ENCODE measurements around the gene CATSPER1.

The CATSPER1 gene

GRCh38 chr11:66026017-66026529 is at the start of gene CATSPER1:
CATSPER1 (minus strand) TSS chr11:66026479; CDS start chr11:66026379, 100 bp downstream.
- DNase-seq = no peak

- no peak for DNase-seq
Observed at GRCh38 chr11:66075273-66075672, 49.0 kb upstream of the CATSPER1 start.

GRCh38 chr11:66073669-66074068 is 47.4 kb upstream of the CATSPER1 start:
- DNase-seq = no peak

- DNase-seq = no peak
Observed at GRCh38 chr11:66072518-66072917, 46.2 kb upstream of the CATSPER1 start.

- DNase-seq = no peak
Observed at GRCh38 chr11:66072081-66072480, 45.8 kb upstream of the CATSPER1 start.

GRCh38 chr11:66071381-66071801 is 45.1 kb upstream of the CATSPER1 start:
- peak; percentile 44 for DNase-seq

- peak; percentile 51 for DNase-seq
Observed at GRCh38 chr11:66070604-66071380, 44.5 kb upstream of the CATSPER1 start.

GRCh38 chr11:66069715-66070603 is 43.7 kb upstream of the CATSPER1 start, which contains the start of gene PACS1:
PACS1 (plus strand) TSS chr11:66070272; CDS start chr11:66070487, 215 bp downstream.
- peak; percentile 43 for DNase-seq

GRCh38 chr11:66068923-66069714 is 42.8 kb upstream of the CATSPER1 start:
- peak; percentile 77 for DNase-seq

- DNase-seq = peak; percentile 71
Observed at GRCh38 chr11:66068154-66068821, 42.0 kb upstream of the CATSPER1 start.

GRCh38 chr11:66067640-66068039 is 41.4 kb upstream of the CATSPER1 start:
- DNase-seq = no peak

GRCh38 chr11:66066751-66067150 is 40.5 kb upstream of the CATSPER1 start:
- no peak for DNase-seq

GRCh38 chr11:66064571-66064970 is 38.3 kb upstream of the CATSPER1 start:
- DNase-seq = no peak

GRCh38 chr11:66063900-66064299 is 37.6 kb upstream of the CATSPER1 start:
- DNase-seq = no peak

- DNase-seq = no peak
Observed at GRCh38 chr11:66062408-66062807, 36.1 kb upstream of the CATSPER1 start.

GRCh38 chr11:66061268-66061667 is 35.0 kb upstream of the CATSPER1 start:
- DNase-seq = no peak

GRCh38 chr11:66059966-66060680 is 33.8 kb upstream of the CATSPER1 start:
- DNase-seq = no peak

- DNase-seq = no peak
Observed at GRCh38 chr11:66056501-66056900, 30.2 kb upstream of the CATSPER1 start.

- no peak for DNase-seq
Observed at GRCh38 chr11:66055021-66055420, 28.7 kb upstream of the CATSPER1 start.

GRCh38 chr11:66052664-66052982 is 26.3 kb upstream of the CATSPER1 start:
- DNase-seq = no peak
